ENCODE data around the gene PRKCE. TPM values are rescaled to one million over a fixed set of nuclear protein-coding genes. Genes with fewer than 3 reads are reported as not detected.

PRKCE gene
- total and polyA plus RNA-seq, 4 donors: 2.5 to 38.6 (median 5.8) TPM

GRCh38 chr2:45687964-45688363 lies 36.5 kb downstream of the PRKCE start:
- no peaks in the 10 kb centered on the region for H3K36me3 ChIP-seq (ENCODE audit: control insufficient read depth in 4 of 4, insufficient read depth in 3 of 4, low read depth in 1 of 4, low read length in 3 of 4)
- H3K4me3 ChIP-seq (ENCODE audit: low read depth in 1 of 3, low read length in 3 of 3): no peak overlapping the region
- no peaks in the 10 kb centered on the region for H3K27me3 ChIP-seq (ENCODE audit: control insufficient read depth in 4 of 4, insufficient read depth in 4 of 4, low read length in 3 of 4)
- 95% methylated on average over 1 of the region's 1 CpG for WGBS
- H3K27ac ChIP-seq (ENCODE audit: low read depth in 1 of 2, low read length in 2 of 2): no peak overlapping the region
- H3K4me1 ChIP-seq (ENCODE audit: control insufficient read depth in 4 of 4, insufficient read depth in 4 of 4, low read length in 3 of 4): peaks cover 0 to 2% (median 0%) of the 10 kb centered on the region in 4 donors
- no peaks in the 10 kb centered on the region for H3K9me3 ChIP-seq (ENCODE audit: control insufficient read depth in 4 of 4, low read length in 3 of 4)
- no peak for TF ChIP-seq HNF4A (conservative IDR thresholded peaks at IDR 0.05)
- TF ChIP-seq TAF1 (conservative IDR thresholded peaks at IDR 0.05): no peak
- no peak for TF ChIP-seq HNF4G (IDR thresholded peaks at IDR 0.05)
- TF ChIP-seq, protein P1, sequence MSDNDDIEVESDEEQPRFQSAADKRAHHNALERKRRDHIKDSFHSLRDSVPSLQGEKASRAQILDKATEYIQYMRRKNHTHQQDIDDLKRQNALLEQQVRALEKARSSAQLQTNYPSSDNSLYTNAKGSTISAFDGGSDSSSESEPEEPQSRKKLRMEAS (IDR thresholded peaks at IDR 0.05): no peak
- TF ChIP-seq, protein P2, sequence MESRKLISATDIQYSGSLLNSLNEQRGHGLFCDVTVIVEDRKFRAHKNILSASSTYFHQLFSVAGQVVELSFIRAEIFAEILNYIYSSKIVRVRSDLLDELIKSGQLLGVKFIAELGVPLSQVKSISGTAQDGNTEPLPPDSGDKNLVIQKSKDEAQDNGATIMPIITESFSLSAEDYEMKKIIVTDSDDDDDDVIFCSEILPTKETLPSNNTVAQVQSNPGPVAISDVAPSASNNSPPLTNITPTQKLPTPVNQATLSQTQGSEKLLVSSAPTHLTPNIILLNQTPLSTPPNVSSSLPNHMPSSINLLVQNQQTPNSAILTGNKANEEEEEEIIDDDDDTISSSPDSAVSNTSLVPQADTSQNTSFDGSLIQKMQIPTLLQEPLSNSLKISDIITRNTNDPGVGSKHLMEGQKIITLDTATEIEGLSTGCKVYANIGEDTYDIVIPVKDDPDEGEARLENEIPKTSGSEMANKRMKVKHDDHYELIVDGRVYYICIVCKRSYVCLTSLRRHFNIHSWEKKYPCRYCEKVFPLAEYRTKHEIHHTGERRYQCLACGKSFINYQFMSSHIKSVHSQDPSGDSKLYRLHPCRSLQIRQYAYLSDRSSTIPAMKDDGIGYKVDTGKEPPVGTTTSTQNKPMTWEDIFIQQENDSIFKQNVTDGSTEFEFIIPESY (IDR thresholded peaks at IDR 0.05): no peak
- no peak for TF ChIP-seq JUND (IDR thresholded peaks at IDR 0.05)
- TF ChIP-seq YY1 (IDR thresholded peaks at IDR 0.05): no peak
- TF ChIP-seq, protein P3, sequence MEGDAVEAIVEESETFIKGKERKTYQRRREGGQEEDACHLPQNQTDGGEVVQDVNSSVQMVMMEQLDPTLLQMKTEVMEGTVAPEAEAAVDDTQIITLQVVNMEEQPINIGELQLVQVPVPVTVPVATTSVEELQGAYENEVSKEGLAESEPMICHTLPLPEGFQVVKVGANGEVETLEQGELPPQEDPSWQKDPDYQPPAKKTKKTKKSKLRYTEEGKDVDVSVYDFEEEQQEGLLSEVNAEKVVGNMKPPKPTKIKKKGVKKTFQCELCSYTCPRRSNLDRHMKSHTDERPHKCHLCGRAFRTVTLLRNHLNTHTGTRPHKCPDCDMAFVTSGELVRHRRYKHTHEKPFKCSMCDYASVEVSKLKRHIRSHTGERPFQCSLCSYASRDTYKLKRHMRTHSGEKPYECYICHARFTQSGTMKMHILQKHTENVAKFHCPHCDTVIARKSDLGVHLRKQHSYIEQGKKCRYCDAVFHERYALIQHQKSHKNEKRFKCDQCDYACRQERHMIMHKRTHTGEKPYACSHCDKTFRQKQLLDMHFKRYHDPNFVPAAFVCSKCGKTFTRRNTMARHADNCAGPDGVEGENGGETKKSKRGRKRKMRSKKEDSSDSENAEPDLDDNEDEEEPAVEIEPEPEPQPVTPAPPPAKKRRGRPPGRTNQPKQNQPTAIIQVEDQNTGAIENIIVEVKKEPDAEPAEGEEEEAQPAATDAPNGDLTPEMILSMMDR (IDR thresholded peaks at IDR 0.05; ENCODE audit: low read depth, low read length, missing input control): no peak
- TF ChIP-seq GABPA (IDR thresholded peaks at IDR 0.05 in 1 of 2, conservative IDR thresholded peaks at IDR 0.05 in 1 of 2): no peak
- TF ChIP-seq FOXA2 (IDR thresholded peaks at IDR 0.05): no peak
- no peak for TF ChIP-seq RAD21 (IDR thresholded peaks at IDR 0.05)
- TF ChIP-seq SP1 (IDR thresholded peaks at IDR 0.05): no peak
- TF ChIP-seq RXRA (IDR thresholded peaks at IDR 0.05): no peak
- TF ChIP-seq NR2F2 (IDR thresholded peaks at IDR 0.05): no peak
- no peak for TF ChIP-seq FOXA1 (IDR thresholded peaks at IDR 0.05)
- TF ChIP-seq EGR1 (IDR thresholded peaks at IDR 0.05; ENCODE audit: low read depth in 2 of 2): no peak
- TF ChIP-seq, protein P4, sequence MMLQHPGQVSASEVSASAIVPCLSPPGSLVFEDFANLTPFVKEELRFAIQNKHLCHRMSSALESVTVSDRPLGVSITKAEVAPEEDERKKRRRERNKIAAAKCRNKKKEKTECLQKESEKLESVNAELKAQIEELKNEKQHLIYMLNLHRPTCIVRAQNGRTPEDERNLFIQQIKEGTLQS (IDR thresholded peaks at IDR 0.05): no peak
- TF ChIP-seq REST (IDR thresholded peaks at IDR 0.05): no peak
- DNase-seq (ENCODE audit: low spot score): no peak
- H3K9ac ChIP-seq (ENCODE audit: low read depth in 1 of 2, low read length in 2 of 2): no peak overlapping the region

All from liver (tissue), 9 donors.